ENCODE data around the gene NF1. TPM values are rescaled to one million over a fixed set of nuclear protein-coding genes. Genes with fewer than 3 reads are reported as not detected.
"Not testable (repeated sequence)": the region's sequence is repeated elsewhere in the genome, so short reads cannot be mapped to it uniquely, and the experiment has no call there.

NF1 gene
- total RNA-seq, 5 donors from 2014 or later (not counting 1 experiment from before 2014, with no cell fraction given), result 30.8 to 32.6 (median 31.8) TPM

DNA sequence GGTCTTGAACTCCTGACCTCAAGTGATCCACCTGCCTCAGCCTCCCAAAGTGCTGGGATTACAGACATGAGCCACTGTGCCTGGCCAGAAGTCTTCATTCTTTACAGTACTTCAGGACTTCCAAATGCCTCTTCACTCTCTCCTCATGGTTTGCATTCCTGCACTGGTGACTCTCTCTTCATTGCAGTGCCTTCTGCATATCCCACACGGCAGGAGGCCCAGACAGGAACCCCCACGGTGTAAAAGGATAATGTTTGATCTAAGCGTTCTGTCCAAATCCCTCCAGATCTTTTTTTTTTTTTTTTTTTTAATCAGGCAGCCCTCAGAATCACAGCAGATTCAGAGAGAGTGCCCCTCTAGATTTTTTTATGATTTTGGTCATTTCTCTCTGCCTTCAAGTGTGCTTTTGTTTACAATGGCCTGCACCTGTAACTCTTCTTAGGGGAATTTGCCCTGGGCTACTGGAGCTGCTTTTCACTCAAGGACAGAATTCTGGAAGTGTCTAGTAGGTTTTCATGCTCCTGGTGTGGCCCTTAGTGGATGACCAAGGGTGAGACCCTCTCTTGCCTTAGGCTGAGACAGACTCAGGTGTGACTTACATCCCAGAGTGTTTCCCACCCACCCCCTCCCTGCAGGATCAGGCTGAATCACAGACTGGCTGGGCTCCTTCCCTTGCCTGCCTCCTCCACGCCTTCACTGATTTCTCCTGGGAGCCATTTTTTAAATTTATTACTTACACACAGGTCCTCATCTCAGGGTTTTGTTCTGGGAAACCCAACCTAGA is 19.8 kb upstream of the NF1 start:
- no CpG with 5 or more reads among the region's 4 CpGs for WGBS (ENCODE audit: insufficient coverage)
- POLR2A ChIA-PET, result no interaction called here
- H3K27ac ChIP-seq (ENCODE audit: low read length), result no peak overlapping the region

DNA sequence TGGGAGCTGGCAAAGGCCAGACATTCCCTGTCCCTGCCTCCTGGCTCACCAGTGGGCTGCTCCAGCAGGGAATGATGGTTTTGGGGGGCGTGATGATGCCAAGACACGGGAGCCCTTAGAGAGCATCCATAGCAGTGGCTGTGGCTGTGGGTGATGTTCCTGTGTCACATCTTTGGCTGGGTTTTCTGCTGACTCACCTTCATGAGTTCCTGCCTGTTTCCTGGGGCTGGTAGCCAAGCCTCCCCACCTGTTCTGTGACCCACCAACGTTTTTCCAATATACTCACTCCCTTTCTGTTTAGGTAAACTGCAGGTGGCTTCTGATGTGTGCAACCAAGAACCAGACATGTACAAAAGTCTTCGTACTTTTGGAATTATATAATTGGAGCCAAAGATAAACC is 16.5 kb upstream of the NF1 start:
- Mint-ChIP-seq H3K27ac (no peak overlapping the region), H3K9me3 (no peaks in the 10 kb centered on the region), H3K4me1 (no peaks in the 10 kb centered on the region), H3K4me3 (no peak overlapping the region), H3K27me3 (no peaks in the 10 kb centered on the region), H3K36me3 (no peaks in the 10 kb centered on the region)
- ChIA-PET POLR2A (no interaction called here), CTCF (no interaction called here)
- WGBS (ENCODE audit: insufficient coverage), result 17% methylated on average over 1 of the region's 4 CpGs
- Histone ChIP-seq H3K27ac (ENCODE audit: low read length) (no peak overlapping the region), H3K4me3 (ENCODE audit: control insufficient read depth in 1 of 2, extremely low read depth in 1 of 2, low read length in 1 of 2) (no peak overlapping the region), H3K27me3 (replicated peaks in 1 of 2; ENCODE audit: control insufficient read depth in 2 of 2, extremely low read depth in 1 of 2, insufficient read depth in 2 of 2, low read length in 1 of 2) (no peaks in the 10 kb centered on the region), H3K4me1 (ENCODE audit: control insufficient read depth in 1 of 2, extremely low read depth in 1 of 2, insufficient read depth in 2 of 2, low read length in 2 of 2) (no peaks in the 10 kb centered on the region), H3K36me3 (ENCODE audit: control insufficient read depth in 2 of 2, extremely low read depth in 1 of 2, insufficient read depth in 1 of 2, low read length in 1 of 2) (no peaks in the 10 kb centered on the region), H3K9me3 (no peaks in the 10 kb centered on the region)
- no peak for DNase-seq
- no peak for ATAC-seq (replicated peaks in 1 of 4)

More for the DNA sequence above, 19.8 kb upstream of the NF1 start:
- H3K27me3 ChIP-seq (replicated peaks in 1 of 2; ENCODE audit: control insufficient read depth in 2 of 2, extremely low read depth in 1 of 2, insufficient read depth in 2 of 2, low read length in 1 of 2), result no peaks in the 10 kb centered on the region
- H3K36me3 ChIP-seq (ENCODE audit: control insufficient read depth in 2 of 2, extremely low read depth in 1 of 2, insufficient read depth in 1 of 2, low read length in 1 of 2), result no peaks in the 10 kb centered on the region
- no peaks in the 10 kb centered on the region for H3K4me1 Mint-ChIP-seq
- no peak for DNase-seq
- no peaks in the 10 kb centered on the region for H3K36me3 Mint-ChIP-seq
- H3K9me3 Mint-ChIP-seq, result no peaks in the 10 kb centered on the region
- no peak overlapping the region for H3K4me3 ChIP-seq (ENCODE audit: control insufficient read depth in 1 of 2, extremely low read depth in 1 of 2, low read length in 1 of 2)
- H3K27ac Mint-ChIP-seq, result no peak overlapping the region
- H3K4me1 ChIP-seq (ENCODE audit: control insufficient read depth in 1 of 2, extremely low read depth in 1 of 2, insufficient read depth in 2 of 2, low read length in 2 of 2), result no peaks in the 10 kb centered on the region
- CTCF ChIA-PET, result interaction anchor here in 1 of 2 donors (0.7 kb wide), 1 partner anchor 26 kb away, joined by 4 read pairs; no protein-coding TSS in a partner anchor
- H3K4me3 Mint-ChIP-seq, result no peak overlapping the region
- ATAC-seq (replicated peaks in 1 of 4), result no peak
- H3K27me3 Mint-ChIP-seq, result no peaks in the 10 kb centered on the region
- no peaks in the 10 kb centered on the region for H3K9me3 ChIP-seq

DNA sequence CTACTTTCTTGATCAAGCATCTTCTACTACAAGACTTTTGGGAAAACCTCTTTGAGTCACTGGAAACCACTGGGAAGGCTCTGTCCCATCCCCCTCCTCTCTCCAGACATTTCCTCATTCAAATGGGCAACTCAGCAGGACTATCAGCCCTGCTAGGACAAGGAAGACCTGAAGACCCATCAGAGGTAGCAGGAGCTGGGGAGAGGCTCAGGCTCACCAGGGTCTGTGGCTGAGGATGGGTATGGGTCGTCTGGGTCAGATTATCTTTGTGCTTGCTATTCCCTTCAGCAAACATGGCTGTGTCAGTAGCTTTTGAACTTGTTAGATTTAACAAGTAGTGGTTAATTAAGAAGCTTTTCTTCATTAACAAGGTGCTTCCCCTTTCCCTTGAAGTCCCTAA is 15.0 kb upstream of the NF1 start:
- Histone ChIP-seq H3K4me1 (ENCODE audit: control insufficient read depth in 1 of 2, extremely low read depth in 1 of 2, insufficient read depth in 2 of 2, low read length in 2 of 2) (no peaks in the 10 kb centered on the region), H3K4me3 (ENCODE audit: control insufficient read depth in 1 of 2, extremely low read depth in 1 of 2, low read length in 1 of 2) (no peak overlapping the region), H3K27ac (ENCODE audit: low read length) (no peak overlapping the region), H3K36me3 (ENCODE audit: control insufficient read depth in 2 of 2, extremely low read depth in 1 of 2, insufficient read depth in 1 of 2, low read length in 1 of 2) (no peaks in the 10 kb centered on the region), H3K27me3 (replicated peaks in 1 of 2; ENCODE audit: control insufficient read depth in 2 of 2, extremely low read depth in 1 of 2, insufficient read depth in 2 of 2, low read length in 1 of 2) (no peaks in the 10 kb centered on the region), H3K9me3 (no peaks in the 10 kb centered on the region)
- no peaks in the 10 kb centered on the region for H3K36me3 Mint-ChIP-seq
- no CpG with 5 or more reads among the region's 1 CpG for WGBS (ENCODE audit: insufficient coverage)
- H3K4me1 Mint-ChIP-seq, result no peaks in the 10 kb centered on the region
- ChIA-PET POLR2A (no interaction called here), CTCF (no interaction called here)
- H3K4me3 Mint-ChIP-seq, result no peak overlapping the region
- DNase-seq, result no peak
- H3K27me3 Mint-ChIP-seq, result no peaks in the 10 kb centered on the region
- ATAC-seq (replicated peaks in 1 of 4), result no peak
- H3K27ac Mint-ChIP-seq, result no peak overlapping the region
- no peaks in the 10 kb centered on the region for H3K9me3 Mint-ChIP-seq

DNA sequence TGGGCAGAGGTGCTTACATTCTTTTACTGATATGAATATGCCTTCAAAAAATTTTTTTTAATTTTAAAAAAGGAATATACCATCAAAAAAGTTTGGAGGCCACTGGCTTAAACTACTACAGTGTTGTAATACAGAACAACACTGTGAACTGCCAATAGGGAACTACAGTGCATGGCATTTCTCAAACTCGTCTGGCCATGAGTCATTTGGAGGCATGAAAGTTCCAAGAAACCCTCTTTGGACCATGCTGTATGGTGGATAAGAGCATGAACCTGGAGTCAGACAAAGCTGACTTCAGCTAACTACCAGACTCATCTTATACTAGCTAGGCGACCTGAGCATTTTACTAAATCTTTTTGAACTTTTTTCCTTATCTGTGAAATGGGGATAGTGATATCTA is 9.2 kb upstream of the NF1 start:
- H3K4me1 ChIP-seq (ENCODE audit: control insufficient read depth in 1 of 2, extremely low read depth in 1 of 2, insufficient read depth in 2 of 2, low read length in 2 of 2), result no peaks in the 10 kb centered on the region
- Mint-ChIP-seq H3K4me1 (no peaks in the 10 kb centered on the region), H3K27ac (no peak overlapping the region), H3K4me3 (no peak overlapping the region), H3K9me3 (no peaks in the 10 kb centered on the region), H3K27me3 (no peaks in the 10 kb centered on the region), H3K36me3 (no peaks in the 10 kb centered on the region)
- H3K9me3 ChIP-seq, result no peaks in the 10 kb centered on the region
- 20% methylated on average over 1 of the region's 2 CpGs for WGBS (ENCODE audit: insufficient coverage)
- ChIA-PET CTCF (interaction anchor here in 1 of 2 donors (0.6 kb wide), 1 partner anchor 29 kb away, joined by 3 read pairs; no protein-coding TSS in a partner anchor), POLR2A (interaction anchor here (0.5 to 0.6 kb wide), 2 partner anchors 16 to 975 kb away, joined by 3 to 9 read pairs; no protein-coding TSS in a partner anchor)
- no peaks in the 10 kb centered on the region for H3K36me3 ChIP-seq (ENCODE audit: control insufficient read depth in 2 of 2, extremely low read depth in 1 of 2, insufficient read depth in 1 of 2, low read length in 1 of 2)
- ATAC-seq (replicated peaks in 1 of 4) (no peak), DNase-seq (no peak)
- H3K27ac ChIP-seq (ENCODE audit: low read length), result no peak overlapping the region
- H3K27me3 ChIP-seq (replicated peaks in 1 of 2; ENCODE audit: control insufficient read depth in 2 of 2, extremely low read depth in 1 of 2, insufficient read depth in 2 of 2, low read length in 1 of 2), result no peaks in the 10 kb centered on the region
- no peak overlapping the region for H3K4me3 ChIP-seq (ENCODE audit: control insufficient read depth in 1 of 2, extremely low read depth in 1 of 2, low read length in 1 of 2)

DNA sequence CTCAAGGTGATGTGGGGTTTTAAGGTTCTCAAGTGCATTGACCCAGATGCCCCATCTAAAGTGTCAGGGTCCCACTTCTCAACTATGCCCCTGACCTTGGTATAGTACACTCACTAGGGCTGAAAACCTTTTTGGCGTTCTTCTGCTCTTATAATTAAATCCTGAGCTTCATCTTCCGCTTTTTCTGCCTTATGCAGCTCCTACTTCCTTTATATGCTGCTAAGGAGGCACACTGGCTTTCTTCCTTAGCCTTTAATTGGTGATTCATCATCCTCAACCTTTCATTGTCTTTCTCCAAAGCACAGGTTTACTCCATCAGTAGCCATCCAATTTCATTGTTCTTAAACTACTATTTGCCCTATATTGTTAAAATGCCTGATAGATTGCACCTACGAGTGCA is 5.3 kb upstream of the NF1 start:
- Histone ChIP-seq H3K27ac (ENCODE audit: low read length) (no peak overlapping the region), H3K4me3 (ENCODE audit: control insufficient read depth in 1 of 2, extremely low read depth in 1 of 2, low read length in 1 of 2) (no peak overlapping the region), H3K4me1 (ENCODE audit: control insufficient read depth in 1 of 2, extremely low read depth in 1 of 2, insufficient read depth in 2 of 2, low read length in 2 of 2) (peaks cover 2 to 6% of the 10 kb centered on the region in 2 experiments), H3K27me3 (replicated peaks in 1 of 2; ENCODE audit: control insufficient read depth in 2 of 2, extremely low read depth in 1 of 2, insufficient read depth in 2 of 2, low read length in 1 of 2) (no peaks in the 10 kb centered on the region), H3K36me3 (ENCODE audit: control insufficient read depth in 2 of 2, extremely low read depth in 1 of 2, insufficient read depth in 1 of 2, low read length in 1 of 2) (no peaks in the 10 kb centered on the region), H3K9me3 (no peaks in the 10 kb centered on the region)
- Mint-ChIP-seq H3K4me3 (no peak overlapping the region), H3K36me3 (no peaks in the 10 kb centered on the region), H3K9me3 (no peaks in the 10 kb centered on the region), H3K4me1 (peaks cover 0 to 2% (median 0%) of the 10 kb centered on the region in 3 donors), H3K27me3 (no peaks in the 10 kb centered on the region), H3K27ac (no peak overlapping the region)
- DNase-seq (no peak), ATAC-seq (replicated peaks in 1 of 4) (no peak)
- POLR2A ChIA-PET, result no interaction called here
- CTCF ChIA-PET, result no interaction called here
- 79% methylated on average over 3 of the region's 3 CpGs for WGBS (ENCODE audit: insufficient coverage)

DNA sequence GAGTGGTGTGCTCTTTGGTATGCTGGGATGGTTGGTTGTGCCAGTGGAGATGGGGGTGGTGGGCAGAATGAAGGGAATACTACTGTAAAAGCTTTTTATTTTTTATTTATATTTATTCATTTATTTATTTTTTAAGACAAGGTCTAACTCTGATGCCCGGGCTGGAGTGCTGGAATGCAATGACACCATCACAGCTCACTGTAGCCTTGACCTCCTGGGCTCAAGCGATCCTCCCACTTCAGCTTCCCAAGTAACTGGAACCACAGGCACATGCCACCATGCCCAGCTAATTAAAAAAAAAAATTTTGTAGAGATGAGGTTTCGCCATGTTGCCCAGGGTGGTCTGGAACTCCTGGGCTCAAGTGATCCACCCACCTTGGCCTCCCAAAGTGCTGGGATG is 4.1 kb upstream of the NF1 start:
- H3K27ac Mint-ChIP-seq; ATAC-seq (replicated peaks in 1 of 4); H3K27ac ChIP-seq (ENCODE audit: low read length); H3K36me3 Mint-ChIP-seq; H3K9me3 Mint-ChIP-seq; H3K9me3 ChIP-seq; H3K27me3 Mint-ChIP-seq; H3K4me3 Mint-ChIP-seq; H3K4me1 Mint-ChIP-seq; H3K27me3 ChIP-seq (replicated peaks in 1 of 2; ENCODE audit: control insufficient read depth in 2 of 2, extremely low read depth in 1 of 2, insufficient read depth in 2 of 2, low read length in 1 of 2); H3K36me3 ChIP-seq (ENCODE audit: control insufficient read depth in 2 of 2, extremely low read depth in 1 of 2, insufficient read depth in 1 of 2, low read length in 1 of 2); DNase-seq; H3K4me3 ChIP-seq (ENCODE audit: control insufficient read depth in 1 of 2, extremely low read depth in 1 of 2, low read length in 1 of 2): not testable (repeated sequence)
- ChIA-PET POLR2A (interaction anchor here in 1 of 2 donors (0.6 kb wide), 1 partner anchor 10 kb away, joined by 3 read pairs; no protein-coding TSS in a partner anchor), CTCF (interaction anchor here in 1 of 2 donors (0.6 kb wide), 1 partner anchor 30 kb away, joined by 3 read pairs; no protein-coding TSS in a partner anchor)
- peaks cover 2 to 12% of the 10 kb centered on the region in 2 experiments for H3K4me1 ChIP-seq (ENCODE audit: control insufficient read depth in 1 of 2, extremely low read depth in 1 of 2, insufficient read depth in 2 of 2, low read length in 2 of 2)
- WGBS (ENCODE audit: insufficient coverage), result 100% methylated on average over 1 of the region's 3 CpGs
